GM10847 (cell line): ENCODE measurements around the gene TBC1D5.

Source experiments
- POLR2A ChIP-seq: IDR thresholded peaks from 2 replicates; pipeline ENCODE4 v1.6.1; 2011; ENCODE audit not compliant: insufficient read length; ENCODE audit errors: extremely low read depth

Gene TBC1D5

DNA sequence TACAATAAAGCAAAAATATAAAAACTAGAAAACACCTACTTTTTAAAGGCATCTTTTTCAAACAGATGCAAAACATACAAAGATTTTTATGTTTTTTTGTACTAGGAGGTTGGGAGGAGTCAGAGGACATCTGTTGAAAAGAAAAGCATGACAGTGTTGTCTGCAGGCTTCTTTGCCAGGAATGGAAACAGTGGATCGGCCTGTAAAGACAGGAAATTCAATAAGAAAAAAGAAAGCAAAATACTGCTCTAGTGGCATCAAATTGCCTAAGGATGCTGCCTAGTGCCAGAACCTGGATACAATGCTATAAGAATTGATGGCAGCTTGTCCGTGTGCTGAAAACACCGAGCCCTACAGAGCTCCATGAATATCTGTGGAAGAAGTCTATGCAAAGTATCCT lies 69.9 kb downstream of the TBC1D5 start:
- TF ChIP-seq POLR2A: no peak

DNA sequence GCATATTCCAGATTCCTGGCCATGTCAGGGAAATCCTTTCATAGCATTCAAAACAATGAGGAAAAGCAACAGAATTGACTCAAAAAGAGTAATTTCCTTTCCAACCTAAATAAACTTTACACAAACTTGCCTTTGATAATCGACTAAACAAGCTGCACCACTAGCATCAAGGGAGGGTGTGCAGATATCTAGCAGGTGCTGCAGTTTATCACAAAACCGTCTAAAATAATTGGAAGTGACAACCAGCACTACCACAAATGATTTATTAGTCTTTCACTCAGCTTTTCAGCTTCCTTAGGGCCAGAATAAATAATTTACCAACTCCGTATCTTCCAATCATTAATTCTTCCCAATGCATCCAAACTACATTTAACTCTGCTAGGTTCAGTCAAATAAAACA lies 71.7 kb downstream of the TBC1D5 start:
- TF ChIP-seq POLR2A: no peak

DNA sequence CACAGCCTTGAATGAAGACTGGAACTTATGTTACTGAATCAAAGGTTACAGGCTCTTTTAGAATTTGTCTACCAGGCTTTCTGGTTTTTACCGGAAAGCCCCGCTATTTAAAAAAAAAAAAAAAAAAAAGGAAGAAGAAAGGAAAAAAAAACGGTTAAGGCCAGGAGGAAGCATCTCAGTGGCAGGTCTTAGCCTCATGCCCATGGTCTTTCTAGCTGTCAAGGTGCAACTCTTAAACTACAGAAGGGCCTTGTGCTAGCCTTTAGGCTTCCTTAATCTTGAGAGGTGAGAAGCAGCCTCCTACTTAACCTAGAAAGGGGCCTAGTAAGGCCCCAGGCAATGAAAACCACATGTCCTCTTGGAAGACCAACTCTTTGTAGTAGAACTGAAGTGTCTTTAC lies 77.5 kb downstream of the TBC1D5 start:
- TF ChIP-seq POLR2A: no peak

DNA sequence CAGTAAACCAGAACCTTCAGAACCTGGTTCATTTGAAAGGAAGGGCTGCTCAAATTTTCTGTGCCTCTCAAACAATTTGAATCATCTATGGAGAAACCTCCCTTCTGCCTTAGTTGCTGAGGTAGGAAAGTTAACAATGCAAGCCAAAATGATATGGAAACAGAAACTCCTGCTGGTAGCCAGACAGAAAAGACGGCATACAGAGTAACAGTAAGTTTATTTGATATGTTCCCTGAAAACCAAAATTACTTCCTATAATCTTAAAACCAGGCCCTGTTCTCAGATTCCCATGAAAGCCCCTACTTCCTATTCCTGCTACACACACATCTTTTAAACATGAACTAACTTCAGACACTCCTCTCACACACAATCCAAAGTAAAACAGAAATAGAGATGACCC lies 86.2 kb downstream of the TBC1D5 start:
- TF ChIP-seq POLR2A: no peak

DNA sequence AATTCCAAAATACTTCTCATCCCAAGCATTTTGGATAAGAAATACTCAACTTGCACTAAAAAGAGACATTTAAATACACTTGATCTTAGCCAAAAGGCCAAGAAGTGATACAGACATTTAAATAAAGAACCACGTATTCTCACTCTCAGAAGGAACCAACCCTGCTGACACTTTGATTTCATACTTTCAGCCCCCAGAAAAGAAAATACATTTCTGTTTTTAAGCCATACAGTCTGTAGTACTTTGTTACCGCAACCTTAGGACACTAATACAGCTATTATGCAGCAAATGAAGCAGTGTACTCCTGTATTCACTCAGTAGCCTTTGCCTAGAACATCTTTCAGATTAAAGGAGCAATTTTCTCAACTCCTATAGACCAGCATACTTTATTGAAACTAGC lies 86.7 kb downstream of the TBC1D5 start:
- TF ChIP-seq POLR2A: no peak

DNA sequence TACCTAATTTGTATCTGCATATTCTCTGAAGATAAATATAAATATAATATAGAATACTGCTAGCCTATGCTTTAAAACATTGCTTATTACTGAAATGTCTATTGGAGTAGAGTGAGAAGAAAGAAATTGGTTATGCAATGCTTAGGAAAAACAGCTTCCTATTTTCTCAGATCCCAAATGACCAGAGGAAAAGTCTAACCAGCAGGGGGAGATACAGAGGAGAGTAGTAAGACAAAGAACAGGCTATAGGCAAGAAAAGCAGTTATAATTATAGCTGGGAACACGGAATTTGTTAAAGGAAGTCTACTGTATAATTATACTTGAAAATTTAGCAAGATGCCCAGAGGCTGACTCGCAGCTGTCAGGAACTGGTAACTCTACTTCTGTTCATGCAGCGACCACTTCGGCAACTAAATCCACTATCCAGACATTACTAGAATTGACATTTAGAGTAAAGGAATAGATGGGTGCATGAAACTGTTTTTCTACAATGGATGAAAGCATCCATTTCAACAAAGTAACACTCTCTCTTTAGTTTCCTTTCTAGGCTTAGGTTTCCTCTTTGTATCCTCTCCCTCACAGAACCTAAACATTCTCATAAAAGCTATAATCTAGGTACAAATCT lies 97.2 kb downstream of the TBC1D5 start:
- TF ChIP-seq POLR2A: no peak

DNA sequence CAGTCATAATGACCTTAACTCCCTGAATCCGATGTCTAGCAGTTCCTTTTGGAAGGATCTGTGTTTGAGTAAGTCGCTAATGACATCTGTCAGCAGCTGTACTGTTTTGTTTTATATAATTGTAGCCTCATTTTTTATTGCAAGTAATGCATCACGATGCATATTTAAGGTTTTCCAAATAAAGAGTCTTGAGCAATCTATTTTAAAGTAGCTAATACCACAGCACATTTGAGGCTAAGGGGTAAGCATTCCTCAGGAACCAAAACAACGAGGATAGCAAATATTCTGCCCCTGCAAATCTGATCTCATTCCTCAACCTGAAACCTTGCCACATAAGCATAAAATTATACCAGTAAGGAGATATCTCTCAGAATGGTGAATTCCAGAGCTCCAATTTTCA lies 98.7 kb downstream of the TBC1D5 start:
- no peak for TF ChIP-seq POLR2A

DNA sequence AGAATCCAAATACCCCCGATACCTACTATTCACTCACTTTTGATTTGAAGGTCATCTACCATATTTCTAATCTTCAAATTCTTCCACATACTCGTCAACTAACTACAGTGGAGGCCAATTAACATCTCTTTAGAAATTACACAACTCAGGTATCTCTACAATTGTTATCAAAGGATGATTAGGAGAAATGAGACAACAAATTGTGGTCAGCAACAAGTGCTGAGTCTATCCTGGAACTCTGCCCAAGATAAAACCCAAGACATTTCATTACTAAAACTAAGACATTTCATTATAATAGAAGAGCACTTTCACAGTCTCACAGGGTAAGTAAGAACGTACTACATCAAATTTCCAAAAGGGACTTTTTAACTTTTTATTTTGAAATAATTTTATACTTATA lies 100.0 kb downstream of the TBC1D5 start:
- no peak for TF ChIP-seq POLR2A

DNA sequence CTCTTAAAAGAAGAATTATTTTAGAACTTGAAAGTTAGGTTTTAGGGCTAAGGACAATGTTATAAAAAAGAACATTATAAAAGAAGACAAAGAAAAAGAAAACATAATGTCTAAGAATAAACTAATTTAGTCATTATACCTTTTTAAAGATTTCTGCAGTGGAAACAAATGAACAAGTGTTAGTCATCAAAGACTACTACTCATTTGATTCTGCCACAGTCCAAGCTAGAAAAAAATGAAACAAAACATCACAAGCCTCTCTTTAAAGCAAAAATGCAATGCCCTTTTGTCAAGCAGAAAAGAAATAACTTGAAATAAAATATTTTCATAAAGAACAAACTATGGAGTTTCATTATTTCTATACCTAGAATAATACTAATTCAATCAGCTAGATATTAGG lies 102.0 kb downstream of the TBC1D5 start:
- no peak for TF ChIP-seq POLR2A

DNA sequence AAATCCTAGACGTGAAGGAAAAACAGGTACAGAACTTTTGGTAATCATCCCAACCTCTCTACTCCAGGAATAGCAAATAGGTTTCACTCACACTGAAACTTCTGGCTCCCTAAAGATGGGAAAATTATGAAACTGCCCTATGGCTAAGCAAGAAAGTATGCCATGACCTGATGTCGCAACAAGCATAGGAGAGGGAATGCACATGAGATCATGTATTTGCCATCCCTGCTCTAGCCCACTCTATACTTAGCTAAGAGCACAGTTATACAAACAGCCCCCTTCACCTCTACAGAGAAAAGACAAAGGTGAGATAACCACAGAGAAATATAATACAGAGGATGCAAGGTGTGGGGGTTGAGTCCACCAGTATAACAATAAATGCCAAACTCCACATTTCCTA lies 102.7 kb downstream of the TBC1D5 start:
- TF ChIP-seq POLR2A: no peak

DNA sequence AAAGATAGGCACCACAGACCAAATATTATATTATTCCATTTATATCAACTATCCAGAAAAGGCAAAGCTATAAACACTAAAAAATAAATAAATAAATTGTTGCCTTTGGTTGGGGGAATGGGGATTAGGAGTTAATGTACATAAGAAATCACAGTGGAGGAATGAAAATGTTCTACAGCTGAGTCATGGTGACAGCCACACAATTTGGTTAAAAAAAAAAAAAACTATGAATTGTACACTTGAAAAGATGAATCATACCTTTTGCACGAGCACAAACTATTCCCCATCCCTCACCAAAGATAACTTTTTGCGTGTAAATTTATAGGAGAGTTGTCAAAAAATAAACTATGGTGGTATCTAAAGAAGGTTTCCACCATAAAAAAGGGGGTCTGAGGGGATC lies 103.2 kb downstream of the TBC1D5 start:
- TF ChIP-seq POLR2A: no peak

DNA sequence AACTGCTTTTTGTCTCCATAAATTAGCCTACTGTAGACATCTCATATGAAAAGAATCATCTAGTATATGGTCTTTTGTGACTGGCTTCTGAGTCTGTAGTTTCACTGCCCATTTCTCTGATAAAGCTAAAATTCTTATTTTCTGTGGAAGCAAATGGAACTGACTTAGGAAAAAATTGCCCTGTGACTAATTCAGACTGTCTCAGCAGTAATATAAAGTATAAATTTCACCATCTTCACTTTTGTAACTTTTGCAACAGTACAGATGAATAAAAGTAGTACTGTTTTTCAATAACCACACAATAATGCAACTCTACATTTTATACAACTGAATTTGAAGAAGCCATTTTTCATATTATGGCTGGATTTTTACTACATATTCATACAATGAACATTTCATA lies 104.1 kb downstream of the TBC1D5 start:
- no peak for TF ChIP-seq POLR2A

DNA sequence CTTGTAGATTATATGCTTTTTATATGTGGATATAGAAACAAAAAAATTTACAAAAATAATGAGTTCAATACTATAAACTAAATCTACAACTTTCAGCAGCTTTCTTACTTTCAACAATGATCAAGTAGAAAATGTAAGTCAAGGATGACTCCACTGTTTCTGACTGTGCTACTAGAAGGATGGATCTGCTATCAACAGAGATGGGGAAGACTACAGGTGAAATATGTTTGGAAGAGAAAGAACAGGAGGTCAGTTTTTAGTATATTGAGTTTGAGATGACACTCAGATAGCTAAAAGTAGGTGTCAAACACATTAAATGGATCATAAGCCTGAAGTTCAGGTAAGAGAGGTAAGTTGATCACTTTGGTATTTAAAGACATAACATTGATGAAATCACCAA lies 107.5 kb downstream of the TBC1D5 start:
- TF ChIP-seq POLR2A: no peak

DNA sequence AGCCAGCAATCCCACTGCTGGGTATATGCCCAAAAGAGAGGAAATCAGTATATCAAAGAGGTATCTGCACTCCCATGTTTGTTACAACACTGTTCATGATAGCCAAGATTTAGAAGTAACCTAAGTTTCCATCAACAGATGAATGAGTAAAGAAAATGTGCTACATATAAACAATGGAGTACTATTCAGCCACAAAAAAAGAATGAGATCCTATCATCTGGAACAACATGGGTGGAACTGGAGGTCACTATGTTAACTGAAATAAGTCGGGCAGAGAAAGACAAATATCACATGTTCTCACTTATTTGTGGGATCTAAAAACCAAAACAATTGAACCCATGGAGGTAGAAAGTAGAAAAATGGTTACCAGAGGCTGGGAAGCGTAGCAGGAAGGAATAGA lies 108.2 kb downstream of the TBC1D5 start:
- TF ChIP-seq POLR2A: no peak

DNA sequence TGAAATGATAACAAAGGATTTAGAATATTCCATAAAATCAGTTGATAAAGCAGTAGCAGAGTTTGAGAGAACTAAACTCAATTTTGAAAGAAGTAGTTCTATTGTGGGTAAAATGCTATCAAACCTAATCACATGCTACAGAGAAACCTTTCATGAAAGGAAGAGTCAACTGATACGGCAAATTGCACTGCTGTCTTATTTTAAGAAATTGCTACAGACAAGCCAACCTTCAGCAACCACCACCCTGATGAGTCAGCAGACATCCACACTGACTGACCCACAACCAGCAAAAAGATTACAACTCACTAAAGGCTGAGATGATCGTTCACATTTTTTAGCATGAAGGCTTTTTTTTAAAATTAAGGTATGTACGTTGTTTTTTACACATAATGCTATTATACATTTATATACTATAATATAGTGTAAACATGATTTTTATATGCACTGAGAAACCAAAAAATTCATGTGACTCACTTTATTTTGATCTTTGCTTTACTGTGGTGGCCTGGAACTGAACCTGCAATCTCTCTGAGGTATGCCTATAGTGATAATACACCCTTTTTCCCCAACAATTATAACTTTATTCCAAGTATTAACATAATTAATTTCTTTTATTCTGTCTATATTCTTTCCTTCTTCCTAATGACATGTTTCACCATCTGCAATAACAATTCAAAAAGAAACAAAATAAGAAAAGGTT lies 109.9 kb downstream of the TBC1D5 start:
- no peak for TF ChIP-seq POLR2A

DNA sequence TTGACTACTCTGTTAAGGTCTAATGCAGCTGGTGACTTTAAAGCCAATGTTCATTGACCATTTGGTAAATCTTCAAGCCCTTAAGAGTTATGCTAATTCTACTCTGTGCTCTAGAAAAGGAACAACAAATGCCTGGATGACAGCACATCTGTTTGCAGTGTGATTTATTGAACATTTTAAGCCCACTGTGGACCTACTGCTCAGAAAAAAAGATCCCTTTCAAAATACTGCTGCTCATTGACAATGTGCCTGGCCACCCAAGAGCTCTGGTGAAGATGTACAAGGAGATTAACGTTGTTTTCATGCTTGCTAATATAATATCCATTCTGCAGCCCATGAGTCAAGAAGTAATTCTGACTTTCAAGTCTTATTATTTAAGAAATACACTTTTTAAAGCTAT lies 110.8 kb downstream of the TBC1D5 start:
- TF ChIP-seq POLR2A: no peak

DNA sequence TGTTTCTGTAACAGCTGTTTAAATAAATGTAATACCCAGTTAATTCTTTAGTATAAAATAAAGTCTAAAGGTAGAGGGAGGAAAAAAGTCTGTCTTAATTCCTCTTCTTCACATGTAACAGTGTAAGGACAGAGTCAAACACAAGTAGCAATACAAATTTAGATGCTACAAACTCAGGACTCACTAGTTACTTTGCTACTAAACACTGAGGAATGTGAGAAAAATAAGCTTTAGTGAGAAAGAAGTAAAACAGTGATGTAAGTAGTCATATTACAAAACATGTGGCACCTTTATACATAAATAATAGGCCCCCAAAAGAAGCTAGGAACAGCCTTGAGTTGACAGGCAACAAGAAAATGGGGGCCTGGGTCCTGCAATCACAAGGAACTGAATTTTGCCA lies 113.0 kb downstream of the TBC1D5 start:
- TF ChIP-seq POLR2A: no peak
